HG03439 (cell line): ENCODE measurements around the gene STK16.

Experiments used
- ATAC-seq: cut with Tn5 transposase; IDR thresholded peaks from one replicate; pipeline ENCODE4 v1.9.1; 2021; ENCODE audit warnings: mild to moderate bottlenecking, moderate library complexity; ENCODE audit not compliant: unreplicated experiment

STK16 gene

DNA sequence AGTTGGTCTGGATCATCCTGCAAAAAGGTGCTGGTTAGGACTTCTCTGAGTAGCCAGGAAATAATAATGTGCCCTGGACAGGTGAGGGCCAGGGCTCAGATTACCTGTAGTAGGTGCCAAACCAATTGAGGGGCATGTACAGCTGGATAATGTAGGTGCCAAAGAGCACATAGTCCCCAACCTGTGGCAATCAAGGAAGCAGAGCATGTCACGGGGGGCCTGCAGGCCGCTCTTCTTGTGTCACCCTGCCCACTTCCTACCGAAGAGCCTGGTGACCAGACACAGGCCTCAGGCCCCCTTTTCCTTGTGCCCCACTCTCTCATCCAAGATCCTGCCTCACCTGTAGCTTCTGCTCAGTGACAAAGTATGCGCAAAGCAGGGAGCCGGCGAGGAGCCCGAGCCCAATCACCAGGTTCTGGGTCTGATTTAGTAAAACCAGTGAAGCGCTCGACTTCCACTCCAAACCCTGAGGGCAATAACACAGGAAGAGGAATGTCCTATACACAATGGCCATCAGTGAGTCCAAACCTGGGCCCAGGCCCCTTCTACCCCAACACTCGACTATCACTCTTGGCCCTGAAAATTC lies 31.7 kb upstream of the STK16 start:
- no peak for ATAC-seq

DNA sequence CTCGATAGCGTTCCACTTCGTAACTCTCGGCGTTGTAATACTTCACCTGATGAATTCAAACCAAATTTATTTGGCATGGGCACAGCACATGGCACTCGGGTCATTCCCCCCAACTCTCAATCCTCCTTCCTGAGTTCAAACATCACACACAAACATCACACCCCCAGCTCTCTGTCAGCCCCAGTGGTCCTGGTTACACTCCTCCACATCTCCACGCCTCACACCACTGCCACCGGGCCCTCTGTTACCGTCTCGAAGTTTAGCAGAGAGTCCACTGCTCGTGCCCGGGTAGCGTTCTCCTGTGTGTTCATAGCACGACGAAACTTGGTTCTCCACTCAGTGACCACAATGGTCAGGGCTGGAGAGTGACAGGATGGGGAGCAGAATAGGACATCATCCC lies 31.1 kb upstream of the STK16 start:
- no peak for ATAC-seq

DNA sequence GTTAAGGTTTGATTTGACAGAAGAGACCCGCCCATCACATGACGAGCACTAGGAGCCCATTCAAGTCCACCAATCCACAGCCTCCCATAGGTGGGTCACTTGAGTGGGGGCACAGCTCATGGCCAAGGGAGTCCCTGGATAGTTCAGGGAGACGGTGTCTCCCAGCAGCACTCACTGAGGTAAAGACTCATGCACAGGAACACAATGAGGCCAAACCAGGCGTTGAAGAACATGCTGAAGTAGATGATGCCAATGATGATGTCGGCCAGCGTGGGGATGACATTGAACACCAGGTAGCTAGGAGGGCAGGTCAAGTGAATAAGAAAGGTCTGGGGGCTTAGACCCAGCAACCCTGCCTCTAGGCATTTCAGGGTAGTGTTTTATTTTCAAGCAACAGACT lies 30.5 kb upstream of the STK16 start:
- ATAC-seq, result no peak

DNA sequence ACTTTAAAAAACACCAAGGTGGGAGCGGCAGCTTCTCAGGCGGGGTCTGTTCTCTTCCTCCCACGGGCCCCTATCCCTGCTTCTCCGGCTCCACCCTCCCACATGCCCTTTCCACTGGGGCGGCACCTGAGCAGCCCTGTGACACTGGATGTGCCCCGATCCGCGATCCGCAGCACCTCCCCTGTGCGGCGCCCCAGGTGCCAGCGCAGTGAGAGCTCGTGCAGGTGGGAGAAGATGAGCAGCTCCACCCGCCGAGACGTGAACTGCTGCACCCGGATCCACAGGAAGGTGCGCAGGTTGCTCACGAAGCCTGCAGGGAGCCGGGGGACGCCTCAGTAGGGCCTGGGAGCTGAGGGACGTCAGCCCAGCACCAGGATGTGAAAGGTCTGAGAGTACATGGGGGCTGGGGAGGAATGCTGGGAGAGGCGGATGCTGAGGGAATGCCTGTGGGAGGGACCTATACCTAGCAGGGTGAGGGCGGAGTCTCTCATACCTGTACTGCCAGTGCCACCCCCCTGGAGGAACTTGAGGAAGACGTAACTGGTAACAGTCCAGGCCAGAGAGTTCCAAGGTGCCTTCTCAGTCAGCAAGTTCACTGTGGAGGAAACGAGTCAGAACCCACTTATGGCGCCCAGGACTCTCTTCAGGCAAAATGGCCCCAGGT lies 29.3 kb upstream of the STK16 start:
- ATAC-seq, result no peak

DNA sequence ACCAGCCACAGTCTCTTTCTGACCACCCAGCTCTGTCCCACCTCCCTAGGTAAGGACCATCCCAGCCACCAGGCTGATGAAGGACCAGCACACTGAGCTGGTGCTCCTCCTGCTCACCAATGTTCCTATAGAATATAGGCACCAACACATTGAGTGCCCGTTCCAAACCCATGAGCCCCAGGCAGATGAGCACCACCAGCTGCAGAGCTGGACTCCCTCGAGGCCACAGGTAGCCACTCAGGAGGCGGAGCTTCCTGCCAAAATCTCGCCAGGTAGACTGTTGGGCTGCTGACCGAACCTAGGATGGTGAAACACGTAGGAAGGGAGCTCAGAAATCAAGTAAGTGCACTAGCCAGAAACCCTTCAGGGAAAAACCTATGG lies 28.8 kb upstream of the STK16 start:
- ATAC-seq, result no peak

DNA sequence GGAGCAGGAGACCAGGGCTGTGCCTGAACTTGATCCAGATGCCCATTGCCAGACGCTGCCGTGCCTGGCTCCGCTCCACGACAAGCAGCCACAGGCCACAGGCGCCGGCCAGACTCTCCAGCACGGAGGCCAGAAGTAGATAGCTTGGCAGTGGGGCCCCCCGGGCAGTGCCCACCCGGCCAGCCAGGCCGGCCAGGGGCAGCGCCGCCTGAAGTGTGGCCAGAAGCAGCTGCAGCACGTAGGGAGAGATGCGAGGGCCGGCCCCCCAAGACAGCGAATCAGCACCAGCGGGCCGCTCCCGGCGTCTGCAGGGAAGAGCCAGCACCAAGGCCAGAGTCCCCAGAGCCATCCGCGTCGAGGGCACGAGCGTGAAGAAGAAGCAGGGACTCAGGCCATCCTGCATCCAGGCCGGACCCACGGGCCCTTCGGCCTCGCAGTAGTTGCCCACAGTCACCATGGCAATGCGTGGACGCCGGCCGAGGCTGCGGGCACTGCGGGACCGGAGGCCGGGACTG lies 27.0 kb upstream of the STK16 start:
- peak; percentile 18 for ATAC-seq

DNA sequence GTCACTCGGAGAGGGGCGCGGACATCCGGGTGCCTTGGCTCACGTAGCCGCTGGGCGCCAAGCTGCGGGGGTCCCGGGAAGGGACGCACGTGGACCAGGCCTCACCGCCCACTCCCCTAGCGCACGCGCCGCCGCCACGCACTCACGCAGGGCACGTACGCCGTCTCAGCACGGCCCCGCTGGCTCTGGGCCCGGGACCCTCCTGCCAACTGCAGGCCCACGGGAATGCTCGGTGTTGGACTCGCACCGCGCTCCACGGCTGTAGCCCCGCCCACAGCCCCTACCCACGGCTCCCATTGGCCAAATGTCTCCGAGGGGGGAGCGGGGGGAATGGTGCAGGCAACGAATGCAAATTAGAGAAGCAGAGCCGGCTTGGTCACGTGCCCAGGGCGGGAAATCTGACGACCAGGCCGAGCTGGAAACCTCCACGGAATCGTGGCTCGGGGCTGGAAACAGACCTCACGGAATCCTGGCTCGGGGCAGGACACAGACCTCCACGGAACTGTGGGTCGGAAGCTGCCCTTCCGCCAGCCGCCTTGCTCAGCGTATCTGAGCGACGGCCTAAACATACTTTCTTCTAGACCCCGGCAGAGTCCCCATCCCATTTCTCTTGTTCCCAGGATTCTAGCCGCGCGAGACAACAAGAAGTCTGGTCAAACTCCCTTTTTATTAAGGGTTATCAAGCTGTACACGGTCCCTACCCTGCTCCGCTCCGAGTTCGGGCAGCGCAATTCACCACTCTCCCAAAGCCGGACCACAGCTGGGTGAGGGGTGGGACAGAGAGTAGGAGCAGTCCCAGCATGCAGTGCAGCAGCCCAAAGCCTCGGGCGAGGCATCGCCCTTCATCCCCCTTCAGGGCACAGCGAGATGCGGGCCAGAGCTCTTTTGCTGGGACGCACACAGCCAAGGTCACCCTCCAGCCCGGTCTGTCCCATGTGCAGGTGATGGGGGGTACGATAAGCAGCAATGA lies 26.3 kb upstream of the STK16 start, which contains the start of gene ABCB6:
Gene ABCB6 (minus strand): TSS at position 227 of the 970 bp plus-strand sequence. CDS start 285 bp downstream, outside the sequence.
- peak; percentile 67 for ATAC-seq

DNA sequence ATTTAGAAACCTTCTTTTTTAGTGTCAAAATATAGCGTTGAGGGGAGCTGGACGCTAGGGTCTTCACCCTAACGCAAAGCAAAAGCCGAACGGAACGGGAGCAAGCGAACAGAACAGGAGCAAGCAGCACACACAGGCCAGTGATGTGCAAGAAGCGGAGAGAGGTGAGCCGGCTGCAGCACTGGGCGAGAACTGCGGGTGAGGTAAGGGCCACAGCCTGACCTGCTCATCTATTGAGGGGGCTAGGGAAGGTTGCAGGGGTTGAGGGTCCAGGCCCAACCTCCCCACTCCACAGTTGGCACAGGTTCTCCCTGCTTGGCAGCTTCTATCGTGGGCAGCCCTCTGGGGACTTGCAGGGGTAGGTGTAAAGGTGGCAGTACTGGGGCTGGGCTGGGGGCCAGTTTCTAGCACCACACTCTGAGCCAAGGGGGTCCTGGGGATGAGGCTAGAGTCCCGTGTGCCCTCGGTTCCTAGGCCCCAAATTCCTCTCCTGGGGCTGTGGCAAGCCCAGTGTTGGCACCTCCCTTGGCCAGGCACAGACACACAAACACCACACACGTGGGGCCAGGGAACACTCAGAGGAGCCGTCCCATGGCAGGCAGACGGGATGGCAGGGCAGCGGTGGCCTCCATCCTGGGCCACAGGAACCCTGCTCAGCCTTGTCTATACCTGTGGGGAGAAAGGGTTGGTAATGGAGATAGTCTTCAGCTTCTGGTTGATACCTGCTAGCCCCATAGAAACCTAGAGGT lies 25.3 kb upstream of the STK16 start:
- no peak for ATAC-seq

DNA sequence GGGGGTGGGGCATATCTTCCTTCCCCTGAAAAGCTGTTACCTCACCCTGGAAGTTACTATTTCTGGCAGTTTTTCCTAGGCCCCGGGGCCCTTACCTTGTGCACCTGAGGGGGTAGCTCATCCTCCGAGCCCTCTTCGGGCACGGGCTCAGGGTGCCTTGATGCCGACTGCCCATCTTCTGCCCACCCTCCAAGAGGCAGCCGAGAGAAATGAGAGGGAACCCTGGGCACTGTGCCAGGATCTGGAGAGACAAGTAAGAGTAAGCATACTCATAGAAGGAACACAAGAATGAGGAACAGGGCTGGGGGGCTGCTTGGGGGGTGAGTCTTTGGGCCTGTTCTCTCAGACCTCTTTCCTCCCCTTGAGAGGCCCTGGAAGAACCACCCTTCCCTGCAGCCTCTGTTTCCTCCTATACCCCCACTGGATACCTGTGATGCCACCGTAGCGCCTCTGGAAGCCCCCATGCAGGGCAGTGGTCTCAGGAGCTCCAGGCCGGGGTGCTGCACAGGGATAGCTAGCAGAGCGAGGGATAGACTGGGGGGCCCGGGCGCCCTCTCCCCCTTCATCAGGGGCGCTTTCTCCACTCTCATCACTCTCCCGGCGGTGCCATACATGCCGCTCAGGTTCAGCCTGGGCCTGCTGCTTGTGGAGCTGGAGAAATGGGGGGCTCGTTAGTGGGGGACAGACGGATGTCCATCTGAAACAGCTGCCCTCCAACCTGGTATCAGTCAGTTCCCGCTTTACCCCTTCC lies 24.5 kb upstream of the STK16 start:
- no peak for ATAC-seq

DNA sequence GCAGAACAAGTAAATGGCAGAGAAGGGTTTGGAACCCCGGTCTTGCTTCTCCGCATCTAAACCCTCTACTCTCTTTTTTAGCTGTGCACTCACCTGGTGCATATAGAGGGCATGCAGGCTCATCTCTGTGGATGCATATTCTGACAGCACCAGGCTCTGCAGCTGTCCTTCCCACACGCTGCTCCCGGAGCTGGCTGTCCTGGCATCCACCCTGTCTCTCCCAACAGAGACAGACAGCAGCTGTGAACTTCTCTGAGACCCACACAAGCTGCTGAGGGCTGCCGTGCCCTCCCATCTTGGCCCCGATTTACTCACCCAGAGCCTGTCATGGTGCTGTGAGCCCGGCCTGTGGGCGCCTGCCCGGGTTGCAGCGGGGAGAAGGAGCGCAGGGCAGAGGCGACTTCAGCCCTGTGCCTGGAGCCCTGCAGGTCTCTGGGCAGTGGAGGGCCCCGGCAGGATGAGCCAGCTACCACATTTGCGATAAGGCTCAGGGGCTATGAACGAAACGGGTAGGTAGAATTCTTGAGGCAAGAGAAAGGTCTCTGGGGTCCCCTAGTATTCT lies 23.2 kb upstream of the STK16 start:
- no peak for ATAC-seq

DNA sequence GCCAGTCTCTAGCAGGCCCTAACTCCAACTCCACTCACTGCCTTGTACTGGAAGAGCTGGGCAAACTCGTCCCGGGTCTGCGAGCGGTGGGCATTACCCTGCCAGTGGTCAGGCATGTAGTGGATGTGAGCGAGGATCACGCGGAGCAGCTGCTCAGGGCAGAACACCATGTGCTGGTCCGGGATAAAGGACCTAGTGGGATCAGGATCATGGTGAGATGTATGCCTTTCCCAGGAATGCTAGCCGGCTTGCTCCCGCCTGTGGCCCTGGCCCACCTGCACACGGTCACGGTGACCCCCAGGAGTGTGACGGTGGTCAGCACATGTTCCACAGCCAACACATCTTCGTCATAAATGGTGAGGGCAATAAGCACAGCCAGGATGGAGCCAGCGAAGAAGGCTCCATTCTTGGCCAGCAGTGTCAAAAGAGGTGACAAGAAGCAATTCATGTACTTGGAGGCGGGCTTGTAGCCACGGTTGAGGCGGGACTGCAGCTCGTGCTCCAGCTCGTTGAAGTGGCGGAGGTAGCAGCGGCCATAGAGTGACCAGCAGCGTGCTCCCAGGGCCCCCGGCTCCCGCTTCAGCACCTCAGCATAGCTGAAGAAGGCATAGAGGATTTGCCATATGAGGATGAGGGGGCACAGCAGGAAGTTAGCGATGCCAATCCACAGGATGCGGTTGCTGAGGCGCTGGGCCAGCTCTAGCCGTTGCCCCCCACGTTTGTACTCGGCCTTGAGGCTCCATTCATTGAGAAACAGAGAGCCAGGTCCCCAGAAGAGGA lies 21.3 kb upstream of the STK16 start:
- ATAC-seq, result no peak

DNA sequence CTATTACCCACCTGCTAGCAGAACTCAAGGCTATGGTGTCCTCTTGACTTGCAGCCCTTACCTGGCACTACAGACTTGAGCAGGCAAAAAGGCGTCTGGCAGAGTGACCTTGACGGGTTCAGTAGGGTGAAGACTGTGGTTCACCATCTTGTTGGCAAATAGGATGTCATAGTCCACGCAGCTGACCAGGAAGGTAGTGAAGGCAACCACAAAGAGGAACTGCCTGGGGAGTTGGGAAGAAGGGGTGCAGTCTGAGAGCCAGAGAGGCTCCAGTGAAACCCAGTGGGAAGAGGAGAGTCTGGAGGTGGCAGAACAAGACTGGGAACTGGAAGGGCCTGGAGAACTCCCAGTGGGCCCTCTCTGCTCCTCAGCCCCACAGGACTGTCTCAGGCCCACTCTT lies 19.9 kb upstream of the STK16 start:
- ATAC-seq, result no peak

DNA sequence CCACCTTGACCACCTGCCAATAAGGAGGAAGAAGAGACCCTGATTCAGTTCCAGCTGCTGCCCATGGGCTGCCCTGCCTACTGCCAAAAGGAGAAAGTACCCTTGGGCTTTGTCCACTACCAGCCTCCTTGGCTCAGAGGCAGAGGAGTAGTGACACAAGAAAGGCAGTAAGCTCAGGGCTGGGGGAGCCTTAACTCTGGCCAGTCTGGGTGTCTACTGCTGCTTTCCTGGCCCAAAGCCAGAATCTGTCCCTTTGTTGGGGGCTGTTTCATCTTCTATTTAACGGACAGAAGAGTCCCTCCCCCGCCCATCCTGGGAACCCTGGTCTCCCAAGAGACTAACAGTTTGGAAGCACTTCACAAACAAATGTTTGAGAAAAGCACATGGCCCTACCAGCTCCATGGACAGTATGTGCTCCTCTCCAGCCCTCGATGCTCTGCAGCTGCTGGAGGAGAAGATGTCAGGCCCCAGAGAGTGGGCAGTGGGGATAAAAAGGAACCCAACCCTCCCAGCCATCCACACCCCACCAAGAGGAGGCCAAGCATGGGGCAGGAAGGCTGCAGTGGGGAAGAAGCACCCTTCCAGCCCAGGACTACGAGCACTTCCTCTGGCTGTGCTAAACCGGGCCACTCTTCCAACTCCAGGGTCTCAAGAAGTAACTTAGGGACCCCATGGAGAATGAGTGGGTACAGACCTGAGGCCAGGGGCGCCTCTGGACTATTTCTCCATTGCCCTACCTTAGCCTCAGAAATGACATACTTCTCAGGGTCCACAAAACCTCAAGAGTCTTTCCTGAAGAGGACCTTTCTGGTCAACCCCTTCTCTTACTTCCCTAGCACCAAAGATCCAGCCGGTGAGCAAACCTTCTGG lies 17.0 kb upstream of the STK16 start:
- ATAC-seq, result no peak

DNA sequence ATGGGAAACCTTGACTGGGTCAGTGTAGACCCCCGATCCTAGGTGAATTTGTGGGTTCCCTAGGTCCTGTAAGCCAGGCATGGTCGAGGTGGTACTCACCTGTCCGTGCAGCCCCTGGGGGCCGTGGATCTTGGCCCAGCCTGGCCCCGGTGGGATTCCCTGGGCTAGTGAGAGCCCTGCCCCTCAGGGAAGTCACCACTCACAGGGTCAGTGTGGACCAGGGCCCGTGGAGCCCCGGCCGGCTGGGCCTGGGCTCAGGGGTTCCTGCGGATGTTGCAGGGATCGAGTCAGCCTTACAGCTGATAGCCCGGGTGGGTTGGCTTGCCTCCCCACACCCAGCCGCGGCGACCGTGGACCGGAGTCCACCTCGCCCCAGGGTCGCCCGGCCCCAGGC lies 16.4 kb upstream of the STK16 start:
- ATAC-seq, result peak; percentile 4

DNA sequence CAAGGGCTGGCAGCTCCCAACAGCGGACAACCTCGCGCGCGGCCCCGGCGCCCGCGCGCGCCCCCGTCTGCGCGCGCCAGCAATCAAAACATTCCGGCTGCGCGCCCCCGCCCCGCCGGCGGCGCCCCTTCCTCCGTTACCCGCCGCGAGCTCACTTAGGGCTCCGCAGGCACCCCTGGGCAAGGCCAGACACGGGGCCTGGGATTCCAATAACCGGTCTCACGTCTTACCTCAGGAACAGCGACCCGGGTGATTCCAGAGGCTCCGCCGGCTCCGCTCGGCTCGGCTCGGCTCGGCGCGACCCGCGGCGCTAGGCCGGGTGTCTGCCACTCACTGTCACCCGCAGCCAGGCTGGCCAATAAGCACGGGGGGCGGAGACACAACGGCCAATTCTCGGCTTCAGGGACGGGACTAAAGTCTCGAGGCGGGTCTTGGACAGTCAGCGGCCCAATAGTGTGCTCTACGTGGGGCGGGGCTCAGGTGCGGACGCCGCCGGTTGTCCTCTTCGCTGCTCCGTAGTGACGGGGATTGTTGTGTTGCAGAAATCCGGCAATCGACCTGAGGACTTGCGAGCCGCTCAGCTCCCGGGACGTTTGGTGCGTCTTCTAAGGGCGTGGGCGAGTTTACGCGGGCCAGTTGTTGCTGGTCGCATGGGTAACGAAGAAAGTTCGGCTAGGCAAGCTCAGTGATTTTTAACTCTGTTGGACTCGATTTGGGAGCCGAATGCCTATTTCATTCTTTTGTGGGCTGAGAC lies 15.8 kb upstream of the STK16 start, which contains the start of the genes ANKZF1 and ATG9A:
Gene ANKZF1 (plus strand): TSS at position 502 of the 754 bp plus-strand sequence. CDS start 452 bp downstream, outside the sequence.
Gene ATG9A (minus strand): TSS at position 332 of the 754 bp plus-strand sequence. CDS start 1,612 bp downstream, outside the sequence.
- peak; percentile 92 for ATAC-seq

DNA sequence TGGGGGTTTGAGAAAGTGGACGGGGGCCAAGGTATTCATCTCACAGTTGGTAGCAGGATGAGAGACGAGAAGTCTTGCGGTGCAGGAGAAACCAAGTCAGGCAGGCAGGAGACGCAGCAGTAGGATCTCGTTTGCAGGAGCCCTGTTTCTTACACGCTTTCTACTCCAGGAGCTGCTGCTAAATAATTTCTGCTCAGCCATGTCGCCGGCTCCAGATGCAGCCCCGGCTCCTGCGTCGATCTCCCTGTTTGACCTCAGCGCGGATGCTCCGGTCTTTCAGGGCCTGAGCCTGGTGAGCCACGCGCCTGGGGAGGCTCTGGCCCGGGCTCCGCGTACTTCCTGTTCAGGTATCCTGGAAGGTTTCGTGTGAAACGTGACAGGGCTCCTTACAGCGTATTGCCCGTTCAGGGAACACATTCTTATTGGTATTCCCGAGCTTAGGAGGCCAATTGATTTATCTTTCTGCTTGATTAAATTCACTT lies 15.2 kb upstream of the STK16 start:
- peak; percentile 5 for ATAC-seq

DNA sequence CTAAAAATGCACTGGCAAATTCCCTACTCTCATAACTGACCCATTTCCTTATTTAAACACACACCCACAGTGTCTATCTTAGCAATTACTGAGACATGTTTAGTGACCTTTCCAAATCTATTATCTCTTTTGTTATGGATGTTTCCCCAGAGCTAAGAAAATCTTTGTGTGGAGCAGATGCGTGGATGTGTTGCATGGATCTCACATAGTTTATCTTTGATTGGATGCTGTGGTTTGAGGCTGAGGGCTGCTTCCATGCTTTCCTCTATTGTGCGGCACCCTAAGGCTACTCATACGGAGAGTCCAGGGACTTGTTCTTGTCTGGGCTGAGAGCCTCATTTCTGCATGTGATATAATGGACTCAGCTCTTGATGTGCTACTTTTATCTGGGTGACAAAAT lies 10.9 kb upstream of the STK16 start:
- ATAC-seq, result no peak
